ENCODE data around the gene ARRB2. TPM values are rescaled to one million over a fixed set of nuclear protein-coding genes. Genes with fewer than 3 reads are reported as not detected.

ARRB2 gene
- polyA plus RNA-seq, 1 of the 3 experiments (the other 2 are of a cell fraction) = 24.6 TPM

DNA sequence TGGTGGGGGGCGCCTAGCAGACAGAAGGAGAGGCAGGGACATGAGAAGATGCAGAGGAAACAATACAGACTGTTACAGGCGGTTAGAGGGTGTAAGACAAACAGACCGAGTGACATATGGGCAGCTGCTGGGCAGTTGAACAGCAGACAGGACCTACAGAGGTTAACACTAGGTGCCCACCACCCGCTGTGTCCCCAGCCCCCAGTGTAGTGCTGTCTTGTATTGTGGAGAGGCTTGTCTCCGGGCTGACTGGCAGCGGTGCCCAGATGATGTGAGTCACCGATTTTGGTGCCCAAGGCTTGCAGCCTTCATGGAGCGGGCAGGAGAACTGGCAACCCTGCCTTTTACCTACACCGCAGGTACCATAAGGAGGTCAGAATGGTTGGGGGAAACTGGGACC lies 31.7 kb downstream of the ARRB2 start:
- no peak overlapping the region for H3K27ac ChIP-seq (ENCODE audit: low read depth in 2 of 2, low read length in 1 of 2)
- no peaks in the 10 kb centered on the region for H4K20me1 ChIP-seq (ENCODE audit: insufficient read depth)
- CTCF ChIA-PET = interaction anchor here (0.7 to 2.5 kb wide), 3 partner anchors 9 to 48 kb away, joined by 3 to 6 read pairs (median 3); no protein-coding TSS in a partner anchor
- no peaks in the 10 kb centered on the region for H3K9me3 ChIP-seq
- no peaks in the 10 kb centered on the region for H3K36me3 ChIP-seq (replicated peaks in 1 of 2; ENCODE audit: control insufficient read depth in 1 of 2, insufficient read depth in 2 of 2, low read length in 1 of 2)
- H3K27me3 ChIP-seq (ENCODE audit: insufficient read depth) = peaks cover 39% of the 10 kb centered on the region
- no peaks in the 10 kb centered on the region for H3K79me2 ChIP-seq (ENCODE audit: insufficient read depth)
- no peaks in the 10 kb centered on the region for H3K9me2 ChIP-seq
- H3K4me3 ChIP-seq (ENCODE audit: low read depth in 2 of 2, low read length in 1 of 2) = no peak overlapping the region
- no peak overlapping the region for H2AFZ ChIP-seq (ENCODE audit: low read depth)
- POLR2A ChIA-PET = no interaction called here
- no peak overlapping the region for H3K9ac ChIP-seq
- peaks cover 6% of the 10 kb centered on the region for H3F3A ChIP-seq (replicated peaks; ENCODE audit: insufficient read depth)
- DNase-seq = no peak
- TF ChIP-seq TAF1 (IDR thresholded peaks at IDR 0.05; ENCODE audit: borderline replicate concordance, low read depth, low read length) (no peak), TEAD4 (IDR thresholded peaks at IDR 0.05; ENCODE audit: borderline replicate concordance, insufficient read depth) (no peak), ELF1 (IDR thresholded peaks at IDR 0.05) (no peak), SMC3 (IDR thresholded peaks at IDR 0.05; ENCODE audit: low read depth, low read length) (no peak), YY1 (IDR thresholded peaks at IDR 0.05; ENCODE audit: low read depth) (no peak), MXI1 (IDR thresholded peaks at IDR 0.05; ENCODE audit: low read depth, low read length) (no peak), NFIC (IDR thresholded peaks at IDR 0.05; ENCODE audit: borderline replicate concordance) (no peak), EP300 (IDR thresholded peaks at IDR 0.05; ENCODE audit: borderline replicate concordance in 1 of 2, low read depth in 1 of 2, low read length in 1 of 2) (no peak), NRF1 (IDR thresholded peaks at IDR 0.05; ENCODE audit: low read depth, low read length) (no peak), FOSL2 (IDR thresholded peaks at IDR 0.05; ENCODE audit: borderline replicate concordance, low read depth) (no peak), JUND (IDR thresholded peaks at IDR 0.05) (no peak), GATA2 (CRISPR knock-in tag; IDR thresholded peaks at IDR 0.05) (no peak), TCF12 (IDR thresholded peaks at IDR 0.05) (no peak), EZH2phosphoT487 (IDR thresholded peaks at IDR 0.05; ENCODE audit: borderline replicate concordance, low read depth) (no peak), RAD21 (IDR thresholded peaks at IDR 0.05; ENCODE audit: low read length) (no peak), RXRA (IDR thresholded peaks at IDR 0.05; ENCODE audit: borderline replicate concordance, low read depth) (no peak)
- TF ChIP-seq, protein P1, sequence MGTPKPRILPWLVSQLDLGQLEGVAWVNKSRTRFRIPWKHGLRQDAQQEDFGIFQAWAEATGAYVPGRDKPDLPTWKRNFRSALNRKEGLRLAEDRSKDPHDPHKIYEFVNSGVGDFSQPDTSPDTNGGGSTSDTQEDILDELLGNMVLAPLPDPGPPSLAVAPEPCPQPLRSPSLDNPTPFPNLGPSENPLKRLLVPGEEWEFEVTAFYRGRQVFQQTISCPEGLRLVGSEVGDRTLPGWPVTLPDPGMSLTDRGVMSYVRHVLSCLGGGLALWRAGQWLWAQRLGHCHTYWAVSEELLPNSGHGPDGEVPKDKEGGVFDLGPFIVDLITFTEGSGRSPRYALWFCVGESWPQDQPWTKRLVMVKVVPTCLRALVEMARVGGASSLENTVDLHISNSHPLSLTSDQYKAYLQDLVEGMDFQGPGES (IDR thresholded peaks at IDR 0.05; ENCODE audit: low read depth, low read length) = no peak
- TF ChIP-seq, protein P2, sequence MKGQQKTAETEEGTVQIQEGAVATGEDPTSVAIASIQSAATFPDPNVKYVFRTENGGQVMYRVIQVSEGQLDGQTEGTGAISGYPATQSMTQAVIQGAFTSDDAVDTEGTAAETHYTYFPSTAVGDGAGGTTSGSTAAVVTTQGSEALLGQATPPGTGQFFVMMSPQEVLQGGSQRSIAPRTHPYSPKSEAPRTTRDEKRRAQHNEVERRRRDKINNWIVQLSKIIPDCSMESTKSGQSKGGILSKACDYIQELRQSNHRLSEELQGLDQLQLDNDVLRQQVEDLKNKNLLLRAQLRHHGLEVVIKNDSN (IDR thresholded peaks at IDR 0.05; ENCODE audit: borderline replicate concordance, low read depth) = no peak
- TF ChIP-seq, protein P3, sequence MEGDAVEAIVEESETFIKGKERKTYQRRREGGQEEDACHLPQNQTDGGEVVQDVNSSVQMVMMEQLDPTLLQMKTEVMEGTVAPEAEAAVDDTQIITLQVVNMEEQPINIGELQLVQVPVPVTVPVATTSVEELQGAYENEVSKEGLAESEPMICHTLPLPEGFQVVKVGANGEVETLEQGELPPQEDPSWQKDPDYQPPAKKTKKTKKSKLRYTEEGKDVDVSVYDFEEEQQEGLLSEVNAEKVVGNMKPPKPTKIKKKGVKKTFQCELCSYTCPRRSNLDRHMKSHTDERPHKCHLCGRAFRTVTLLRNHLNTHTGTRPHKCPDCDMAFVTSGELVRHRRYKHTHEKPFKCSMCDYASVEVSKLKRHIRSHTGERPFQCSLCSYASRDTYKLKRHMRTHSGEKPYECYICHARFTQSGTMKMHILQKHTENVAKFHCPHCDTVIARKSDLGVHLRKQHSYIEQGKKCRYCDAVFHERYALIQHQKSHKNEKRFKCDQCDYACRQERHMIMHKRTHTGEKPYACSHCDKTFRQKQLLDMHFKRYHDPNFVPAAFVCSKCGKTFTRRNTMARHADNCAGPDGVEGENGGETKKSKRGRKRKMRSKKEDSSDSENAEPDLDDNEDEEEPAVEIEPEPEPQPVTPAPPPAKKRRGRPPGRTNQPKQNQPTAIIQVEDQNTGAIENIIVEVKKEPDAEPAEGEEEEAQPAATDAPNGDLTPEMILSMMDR (IDR thresholded peaks at IDR 0.05) = no peak
- TF ChIP-seq, protein P4, sequence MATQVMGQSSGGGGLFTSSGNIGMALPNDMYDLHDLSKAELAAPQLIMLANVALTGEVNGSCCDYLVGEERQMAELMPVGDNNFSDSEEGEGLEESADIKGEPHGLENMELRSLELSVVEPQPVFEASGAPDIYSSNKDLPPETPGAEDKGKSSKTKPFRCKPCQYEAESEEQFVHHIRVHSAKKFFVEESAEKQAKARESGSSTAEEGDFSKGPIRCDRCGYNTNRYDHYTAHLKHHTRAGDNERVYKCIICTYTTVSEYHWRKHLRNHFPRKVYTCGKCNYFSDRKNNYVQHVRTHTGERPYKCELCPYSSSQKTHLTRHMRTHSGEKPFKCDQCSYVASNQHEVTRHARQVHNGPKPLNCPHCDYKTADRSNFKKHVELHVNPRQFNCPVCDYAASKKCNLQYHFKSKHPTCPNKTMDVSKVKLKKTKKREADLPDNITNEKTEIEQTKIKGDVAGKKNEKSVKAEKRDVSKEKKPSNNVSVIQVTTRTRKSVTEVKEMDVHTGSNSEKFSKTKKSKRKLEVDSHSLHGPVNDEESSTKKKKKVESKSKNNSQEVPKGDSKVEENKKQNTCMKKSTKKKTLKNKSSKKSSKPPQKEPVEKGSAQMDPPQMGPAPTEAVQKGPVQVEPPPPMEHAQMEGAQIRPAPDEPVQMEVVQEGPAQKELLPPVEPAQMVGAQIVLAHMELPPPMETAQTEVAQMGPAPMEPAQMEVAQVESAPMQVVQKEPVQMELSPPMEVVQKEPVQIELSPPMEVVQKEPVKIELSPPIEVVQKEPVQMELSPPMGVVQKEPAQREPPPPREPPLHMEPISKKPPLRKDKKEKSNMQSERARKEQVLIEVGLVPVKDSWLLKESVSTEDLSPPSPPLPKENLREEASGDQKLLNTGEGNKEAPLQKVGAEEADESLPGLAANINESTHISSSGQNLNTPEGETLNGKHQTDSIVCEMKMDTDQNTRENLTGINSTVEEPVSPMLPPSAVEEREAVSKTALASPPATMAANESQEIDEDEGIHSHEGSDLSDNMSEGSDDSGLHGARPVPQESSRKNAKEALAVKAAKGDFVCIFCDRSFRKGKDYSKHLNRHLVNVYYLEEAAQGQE (IDR thresholded peaks at IDR 0.05; ENCODE audit: low read depth, low read length) = no peak
- 59% methylated on average over 5 of the region's 9 CpGs for WGBS (ENCODE audit: low lambda C conversion rate)
- peaks cover 0 to 7% of the 10 kb centered on the region in 2 experiments; a peak in 1 of 4 replicates for H3K4me1 ChIP-seq (ENCODE audit: control insufficient read depth in 1 of 2, insufficient read depth in 2 of 2, low read depth in 1 of 2, low read length in 1 of 2)
- no peak overlapping the region for H3K4me2 ChIP-seq

All from SK-N-SH (cell line).